ENCODE data around the gene SMLR1. TPM values are rescaled to one million over a fixed set of nuclear protein-coding genes. Genes with fewer than 3 reads are reported as not detected.

Gene SMLR1
- polyA plus RNA-seq, 2 donors: not detected

DNA sequence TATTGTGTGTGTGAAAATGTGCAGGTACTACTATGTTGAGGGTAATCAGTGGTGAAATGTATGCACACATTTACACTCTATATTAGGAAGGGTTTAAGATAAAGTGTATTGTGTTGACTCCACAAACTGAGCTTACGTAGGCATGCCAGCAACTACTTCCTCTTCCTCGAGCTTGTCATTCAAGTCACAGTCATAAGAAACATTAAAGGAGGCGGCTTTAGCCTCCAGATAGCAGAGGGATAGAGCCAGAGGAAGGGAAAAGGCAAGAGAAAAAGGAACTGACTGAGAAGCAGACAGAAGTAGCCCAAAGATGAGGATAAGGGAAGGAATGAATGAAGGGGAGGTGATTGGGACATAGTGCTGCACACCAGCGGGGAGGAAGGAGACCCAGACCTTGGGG is 55.2 kb downstream of the SMLR1 start:
- Histone ChIP-seq H3K4me1 (ENCODE audit: control insufficient read depth in 2 of 2, insufficient read depth in 2 of 2, low read length in 1 of 2) (no peaks in the 10 kb centered on the region), H3K27me3 (ENCODE audit: control insufficient read depth in 1 of 2, insufficient read depth in 2 of 2, low read length in 2 of 2) (no peaks in the 10 kb centered on the region), H3K9me3 (ENCODE audit: control insufficient read depth in 2 of 2, insufficient read depth in 1 of 2, low read depth in 1 of 2, low read length in 1 of 2) (no peaks in the 10 kb centered on the region), H3K27ac (ENCODE audit: low read depth in 2 of 2, low read length in 1 of 2) (no peak overlapping the region), H3K36me3 (ENCODE audit: control insufficient read depth in 2 of 2, insufficient read depth in 2 of 2, low read length in 1 of 2) (no peaks in the 10 kb centered on the region), H3K4me3 (ENCODE audit: low read depth in 1 of 2, low read length in 2 of 2) (no peak overlapping the region)
- WGBS, 2 donors: 65 to 79% methylated on average over 4 of the region's 4 CpGs

DNA sequence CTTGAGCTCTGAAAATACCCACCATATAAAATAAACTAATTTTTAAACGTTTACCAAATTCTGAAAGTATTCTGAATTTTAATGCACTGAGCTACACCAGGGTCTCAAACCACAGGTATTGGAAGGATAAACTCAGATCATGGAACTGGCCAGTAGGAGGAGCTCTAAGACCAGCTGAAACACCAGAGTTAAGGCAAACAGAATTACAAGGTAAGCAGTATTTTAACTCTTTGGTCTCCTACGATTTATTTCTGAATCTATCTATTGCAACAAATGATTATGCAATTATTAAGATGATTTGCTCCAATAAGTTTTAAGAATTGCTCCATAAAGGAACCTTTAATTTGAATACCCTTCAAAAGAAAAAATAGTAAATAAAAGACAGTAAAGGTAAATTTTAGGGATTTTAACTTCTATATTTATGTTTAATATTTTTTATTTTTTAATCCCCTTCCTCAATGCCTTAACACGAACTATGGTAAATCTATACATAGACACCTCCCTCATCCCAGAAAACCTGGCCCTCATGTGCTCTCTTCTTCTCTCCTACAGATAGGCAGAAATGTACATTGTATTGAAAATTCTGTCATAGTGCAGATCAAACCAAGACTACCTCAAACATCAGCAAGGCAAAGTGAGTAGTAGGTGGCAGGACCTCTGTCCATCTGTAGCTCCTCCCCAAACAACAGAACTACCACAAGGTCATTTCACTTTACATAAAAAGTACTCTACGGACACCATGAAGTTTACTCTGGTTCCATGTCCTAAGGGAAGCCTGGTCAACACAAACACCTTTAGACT is 58.4 kb downstream of the SMLR1 start:
- Histone ChIP-seq H3K4me1 (ENCODE audit: control insufficient read depth in 2 of 2, insufficient read depth in 2 of 2, low read length in 1 of 2) (no peaks in the 10 kb centered on the region), H3K4me3 (ENCODE audit: low read depth in 1 of 2, low read length in 2 of 2) (no peak overlapping the region), H3K27me3 (ENCODE audit: control insufficient read depth in 1 of 2, insufficient read depth in 2 of 2, low read length in 2 of 2) (no peaks in the 10 kb centered on the region), H3K36me3 (ENCODE audit: control insufficient read depth in 2 of 2, insufficient read depth in 2 of 2, low read length in 1 of 2) (no peaks in the 10 kb centered on the region), H3K9me3 (ENCODE audit: control insufficient read depth in 2 of 2, insufficient read depth in 1 of 2, low read depth in 1 of 2, low read length in 1 of 2) (no peaks in the 10 kb centered on the region), H3K27ac (ENCODE audit: low read depth in 2 of 2, low read length in 1 of 2) (no peak overlapping the region)
- 27 to 30% methylated on average over 4 of the region's 4 CpGs for WGBS, 2 donors

Other genes starting within 250 kb of the SMLR1 start
- 1 to 10 TPM; 6.7 to 7.8 TPM for gene EPB41L2, start 235.8 kb downstream of the SMLR1 start, polyA plus RNA-seq

Data from esophagus (tissue), 2 donors.